HepG2 (cell line): ENCODE results near the gene NOVA2. TPM values are rescaled to one million over a fixed set of nuclear protein-coding genes. Genes with fewer than 3 reads are reported as not detected.
A peak's percentile ranks its signal among the peaks of the same experiment; 100 is the strongest.

Source experiments
- ATAC-seq: fragments of 200-7000 bp; cut with Tn5 transposase; 3 replicates; pipeline ENCODE4 v1.9.1; 2020; ENCODE audit warnings: mild to moderate bottlenecking, moderate library complexity
- BruUV-seq: library from RNA; stranded (reverse); fragments of 400-500 nt; replicated peaks from 2 replicates; lab custom pipeline; 2021; lab: Mats Ljungman, UMichigan
- CTCF ChIA-PET: fragments of 300-600 bp; formaldehyde crosslinking; extraction: SDS; loops from one replicate; lab custom pipeline; 2021; ENCODE audit warnings: low total read pairs, inconsistent platforms, low intra/inter-chr PET ratio; lab: Yijun Ruan, JAX
- POLR2A ChIA-PET: fragments of 350-600 bp; sonication (Branson Sonifier 250); formaldehyde crosslinking; loops from one replicate; lab custom pipeline; 2020; ENCODE audit warnings: antibody characterized with exemption, inconsistent platforms; lab: Yijun Ruan, JAX
- DNase-seq: peaks from one replicate; pipeline ENCODE4 v3.0.0-alpha.2; 2015; ENCODE audit warnings: low spot score
- FAIRE-seq: peaks from 3 replicates; lab custom pipeline; 2011; peaks lifted over from hg19 to GRCh38; lab: Jason Lieb, UNC
- H2AFZ ChIP-seq: one replicate; pipeline ENCODE4 v1.6.1; 2011; ENCODE audit warnings: low read length, inconsistent platforms
- H3K27ac ChIP-seq: fragments of 300-600 bp; 3 replicates; pipeline ENCODE4 v1.8.0; 2011; ENCODE audit warnings: mixed run types, mild to moderate bottlenecking, mixed read lengths, low read length, inconsistent platforms; ENCODE audit not compliant: insufficient read depth; ENCODE audit errors: extremely low read length
- H3K27me3 ChIP-seq, 2 experiments: fragments of 200-600 bp in 1 of 2; 2 replicates in 1 of 2; 3 replicates in 1 of 2; pipeline versions ENCODE4 v1.6.0 to v1.8.0; 2011; ENCODE audit warnings: low read length in 2 of 2, mild to moderate bottlenecking in 2 of 2, moderate library complexity in 2 of 2, inconsistent platforms in 1 of 2; ENCODE audit not compliant: insufficient read depth in 2 of 2, control insufficient read depth in 1 of 2
- H3K36me3 ChIP-seq, 2 experiments: fragments of 200-600 bp in 1 of 2; replicated peaks in 1 of 2; 2 replicates in 1 of 2; 3 replicates in 1 of 2; pipeline versions ENCODE4 v1.5.1 to v1.8.0; 2011; ENCODE audit warnings: low read length in 2 of 2, inconsistent platforms in 1 of 2; ENCODE audit not compliant: insufficient read depth in 2 of 2, control insufficient read depth in 1 of 2
- H3K4me1 ChIP-seq: 2 replicates; pipeline ENCODE4 v1.5.1; 2012; ENCODE audit warnings: low read length, inconsistent platforms; ENCODE audit not compliant: insufficient read depth
- H3K4me2 ChIP-seq: 2 replicates; pipeline ENCODE4 v1.6.0; 2011; ENCODE audit warnings: low read depth, low read length, inconsistent platforms
- H3K4me3 ChIP-seq, 3 experiments: fragments of 200-600 bp in 1 of 3; sonication (generic), shearing (Covaris generic) in 1 of 3; replicated peaks in 1 of 3; 2 replicates each; pipeline ENCODE4 v1.5.1; 2011 to 2016; ENCODE audit warnings: low read length in 3 of 3, inconsistent platforms in 2 of 3, low read depth in 2 of 3, mild to moderate bottlenecking in 2 of 3, control low read depth in 1 of 3, mixed read lengths in 1 of 3; ENCODE audit not compliant: insufficient read depth in 1 of 3
- H3K79me2 ChIP-seq: one replicate; pipeline ENCODE4 v1.6.1; 2011; ENCODE audit warnings: low read length, inconsistent platforms; ENCODE audit not compliant: insufficient read depth
- H3K9ac ChIP-seq: 2 replicates; pipeline ENCODE4 v1.6.0; 2011; ENCODE audit warnings: mild to moderate bottlenecking, low read depth, low read length, inconsistent platforms; ENCODE audit not compliant: insufficient read depth
- H3K9me3 ChIP-seq: 2 replicates; pipeline ENCODE4 v1.5.1; 2012; ENCODE audit warnings: mild to moderate bottlenecking, low read length
- H4K20me1 ChIP-seq: 2 replicates; pipeline ENCODE4 v1.6.0; 2011; ENCODE audit warnings: inconsistent platforms, mild to moderate bottlenecking, low read length, moderate library complexity; ENCODE audit not compliant: insufficient read depth
- AGO1 ChIP-seq: fragments of 200-400 bp; formaldehyde crosslinking; IDR thresholded peaks from 2 replicates; pipeline ENCODE4 v1.6.1; 2017; ENCODE audit warnings: mild to moderate bottlenecking, low read depth, low read length, moderate library complexity; ENCODE audit not compliant: poor library complexity, severe bottlenecking
- BRF2 ChIP-seq: sonication (generic); formaldehyde crosslinking; IDR thresholded peaks from 2 replicates; pipeline ENCODE4 v1.8.1; 2022; ENCODE audit warnings: mild to moderate bottlenecking, missing genetic modification reagents
- DRAP1 ChIP-seq: IDR thresholded peaks from 2 replicates; pipeline ENCODE4 v1.6.1; 2016; ENCODE audit warnings: missing genetic modification reagents, missing compliant biosample characterization
- EHMT2 ChIP-seq: fragments of 200-600 bp; sonication (generic); IDR thresholded peaks from 2 replicates; pipeline ENCODE4 v1.7.0; 2017; ENCODE audit warnings: antibody characterized with exemption, low read depth, low read length, borderline replicate concordance
- GPN1 ChIP-seq: sonication (generic); formaldehyde crosslinking; IDR thresholded peaks from 2 replicates; pipeline ENCODE4 v1.5.1; 2020; ENCODE audit warnings: missing genetic modification reagents, borderline replicate concordance
- HMG20B ChIP-seq: conservative IDR thresholded peaks from 2 replicates; pipeline ENCODE4 v1.6.1; 2016; ENCODE audit warnings: missing genetic modification reagents, missing compliant biosample characterization
- KAT8 ChIP-seq: IDR thresholded peaks from 2 replicates; pipeline ENCODE4 v1.6.1; 2016; ENCODE audit warnings: missing genetic modification reagents, missing compliant biosample characterization
- KLF15 ChIP-seq: sonication (generic); formaldehyde crosslinking; IDR thresholded peaks from 2 replicates; pipeline ENCODE4 v1.8.1; 2023; ENCODE audit warnings: borderline replicate concordance, mild to moderate bottlenecking, inconsistent platforms, missing genetic modification reagents, mixed read lengths
- MEF2D ChIP-seq: sonication (generic); formaldehyde crosslinking; IDR thresholded peaks from 2 replicates; pipeline ENCODE4 v1.5.1; 2020; ENCODE audit warnings: mild to moderate bottlenecking, missing genetic modification reagents
- SALL1 ChIP-seq: sonication (generic); formaldehyde crosslinking; IDR thresholded peaks from 2 replicates; pipeline ENCODE4 v1.8.0; 2022; ENCODE audit warnings: mild to moderate bottlenecking, missing genetic modification reagents
- SSRP1 ChIP-seq: IDR thresholded peaks from 2 replicates; pipeline ENCODE4 v1.6.1; 2016; ENCODE audit warnings: control low read depth
- STAT6 ChIP-seq: sonication (generic); formaldehyde crosslinking; IDR thresholded peaks from 2 replicates; pipeline ENCODE4 v1.4.0; 2020; ENCODE audit warnings: missing genetic modification reagents, mild to moderate bottlenecking, borderline replicate concordance
- THYN1 ChIP-seq: sonication (generic); formaldehyde crosslinking; IDR thresholded peaks from 2 replicates; pipeline ENCODE4 v1.8.1; 2023; ENCODE audit warnings: low read depth, mild to moderate bottlenecking, moderate library complexity, missing genetic modification reagents, borderline replicate concordance
- ZFP36 ChIP-seq: fragments of 150-350 bp; IDR thresholded peaks from 2 replicates; pipeline ENCODE4 v1.6.1; 2018; ENCODE audit warnings: borderline replicate concordance, low read length, low read depth; ENCODE audit not compliant: partially characterized antibody
- ZFP36L1 ChIP-seq: sonication (generic); formaldehyde crosslinking; IDR thresholded peaks from 2 replicates; pipeline ENCODE4 v1.8.0; 2022; ENCODE audit warnings: mild to moderate bottlenecking, missing genetic modification reagents, moderate library complexity
- ZMYM3 ChIP-seq: sonication (generic); formaldehyde crosslinking; IDR thresholded peaks from 2 replicates; pipeline ENCODE4 v1.5.1; 2020; ENCODE audit warnings: mild to moderate bottlenecking, missing genetic modification reagents
- ZNF121 ChIP-seq: sonication (generic); formaldehyde crosslinking; IDR thresholded peaks from 2 replicates; pipeline ENCODE4 v1.5.0; 2020; ENCODE audit warnings: mild to moderate bottlenecking, missing genetic modification reagents
- ZNF597 ChIP-seq: sonication (generic); formaldehyde crosslinking; IDR thresholded peaks from 2 replicates; pipeline ENCODE4 v1.5.0; 2020; ENCODE audit warnings: missing genetic modification reagents
- ZNF749 ChIP-seq: sonication (generic); formaldehyde crosslinking; IDR thresholded peaks from 2 replicates; pipeline ENCODE4 v1.8.0; 2022; ENCODE audit warnings: mild to moderate bottlenecking, missing genetic modification reagents, moderate library complexity, borderline replicate concordance
- WGBS: methylation state at CpG from one replicate; pipeline ENCODE4 v1.1.6; 2017; ENCODE audit warnings: low lambda C conversion rate; 5-methylcytosine and 5-hydroxymethylcytosine counted together
- in situ Hi-C: cut with HindIII; loops from 2 replicates; pipeline ENCODE4 v1.10.0; 2017; ENCODE audit warnings: low pct_unique_long_range_greater_than_20kb; ENCODE audit not compliant: extremely low pct_ligation_motif_present
- intact Hi-C: fragments of 100-400 bp; cut with micrococcal nuclease; formaldehyde crosslinking; loops from one replicate; pipeline ENCODE4 v1.10.0; 2022; ENCODE audit not compliant: unreplicated experiment
- polyA plus RNA-seq, 8 experiments: library from polyadenylated mRNA; depleted of rRNA in 3 of 8; stranded (reverse) in 7 of 8; unstranded in 1 of 8; fragments of >200 nt; fragmentation: Illumina TruSeq in 4 of 8; extraction: Trizol in 4 of 8; gene quantifications; 2 replicates each; pipeline versions ENCODE4 v1.2.1 to v1.2.3, GENCODE V29; 2011 to 2016; ENCODE audit warnings: low read depth in 4 of 8, missing spikeins in 1 of 8, mixed read lengths in 1 of 8; ENCODE audit not compliant: insufficient read depth in 1 of 8
- total RNA-seq, 5 experiments: library from RNA; depleted of rRNA; stranded (reverse); fragments of >200 nt; fragmentation: Illumina TruSeq; extraction: Trizol; gene quantifications; 2 replicates each; pipeline ENCODE4 v1.2.3, GENCODE V29; 2016; ENCODE audit warnings: low read depth in 1 of 5

NOVA2 gene
- total and polyA plus RNA-seq, 2 of the 13 experiments (the other 11 are each of a cell fraction or from before 2014, with no cell fraction given), result not detected

- Histone ChIP-seq H3K4me2 (peak overlapping the region; percentile 84), H3K9ac (peak overlapping the region; percentile 33; the same call in 1 of the 2 replicates), H3K4me1 (peaks cover 23% of the 10 kb centered on the region), H4K20me1 (no peaks in the 10 kb centered on the region), H2AFZ (no peak overlapping the region), H3K79me2 (no peaks in the 10 kb centered on the region), H3K36me3 (no peaks in the 10 kb centered on the region), H3K4me3 (peak overlapping the region; percentile 17 to 58 (median 49); a peak in 4 of 6 replicates), H3K27ac (no peak overlapping the region), H3K27me3 (peaks cover 1 to 12% of the 10 kb centered on the region in 2 experiments; a peak in 4 of 5 replicates), H3K9me3 (no peaks in the 10 kb centered on the region)
- POLR2A ChIA-PET, result no interaction called here
- no TSS peak for BruUV-seq
- intact Hi-C loops (loop anchor here (10.0 kb wide), 1 partner anchor 67 kb away; the partner anchor contains the start of gene CCDC61), in situ Hi-C loops (no loop called here)
- CTCF ChIA-PET, result no interaction called here
- ATAC-seq (peak; percentile 95), FAIRE-seq (peak; percentile 95), DNase-seq (peak; percentile 92)
- WGBS, result 20% methylated on average over 20 of the region's 33 CpGs
- no peak for TF ChIP-seq GPN1 (CRISPR knock-in tag)
- TF ChIP-seq THYN1 (CRISPR knock-in tag), result no peak
- peak; percentile 61; the same call in 1 of the 2 replicates for TF ChIP-seq ZNF749 (CRISPR knock-in tag)
- TF ChIP-seq BRF2, result no peak; the same call in 1 of the 2 replicates
- no peak for TF ChIP-seq SSRP1
- no peak for TF ChIP-seq ZNF597 (CRISPR knock-in tag)
- TF ChIP-seq KAT8 (CRISPR knock-in tag), result peak; percentile 54; the same call in 1 of the 2 replicates
- no peak; the same call in 1 of the 2 replicates for TF ChIP-seq KLF15 (CRISPR knock-in tag)
- peak; percentile 93 for TF ChIP-seq ZFP36L1 (CRISPR knock-in tag)
- TF ChIP-seq ZNF121 (CRISPR knock-in tag), result no peak
- no peak for TF ChIP-seq ZFP36
- TF ChIP-seq SALL1 (CRISPR knock-in tag), result peak; percentile 73; the same call in 1 of the 2 replicates
- TF ChIP-seq EHMT2, result no peak
- no peak for TF ChIP-seq AGO1
- TF ChIP-seq DRAP1, result peak; percentile 63; the same call in 1 of the 2 replicates
- TF ChIP-seq ZMYM3 (CRISPR knock-in tag), result no peak
- TF ChIP-seq MEF2D, result 0 out of 2 replicates have a peak, but pooled peaks have one; percentile 37
- TF ChIP-seq STAT6, result no peak
- TF ChIP-seq HMG20B (CRISPR knock-in tag), result no peak
Measured at GRCh38 chr19:45927565-45928261, 46.0 kb downstream of the NOVA2 start.
